Endothelial cell (in vitro differentiated cells): Measurements from ENCODE around the gene FHL3. TPM values are rescaled to one million over a fixed set of nuclear protein-coding genes. Genes with fewer than 3 reads are reported as not detected.

ENCODE experiments used
- DNase-seq: peaks from one replicate; pipeline ENCODE4 v3.0.0; 2021; ENCODE audit warnings: low spot score
- H3K27ac Mint-ChIP-seq: one replicate; pipeline ENCODE4 v1.8.0; 2021; ENCODE audit warnings: mixed read lengths, inconsistent platforms; ENCODE audit not compliant: unreplicated experiment
- H3K27me3 Mint-ChIP-seq: one replicate; pipeline ENCODE4 v1.8.0; 2021; ENCODE audit warnings: mild to moderate bottlenecking, moderate library complexity, mixed read lengths, inconsistent platforms; ENCODE audit not compliant: unreplicated experiment
- H3K36me3 Mint-ChIP-seq: one replicate; pipeline ENCODE4 v1.8.0; 2021; ENCODE audit warnings: mild to moderate bottlenecking, low read depth, mixed read lengths, inconsistent platforms; ENCODE audit not compliant: unreplicated experiment
- H3K4me1 Mint-ChIP-seq: one replicate; pipeline ENCODE4 v1.8.0; 2021; ENCODE audit warnings: mild to moderate bottlenecking, mixed read lengths, inconsistent platforms; ENCODE audit not compliant: unreplicated experiment
- H3K4me3 Mint-ChIP-seq: one replicate; pipeline ENCODE4 v1.8.0; 2021; ENCODE audit warnings: mild to moderate bottlenecking, mixed read lengths, inconsistent platforms; ENCODE audit not compliant: unreplicated experiment
- H3K9me3 Mint-ChIP-seq: one replicate; pipeline ENCODE4 v1.8.0; 2021; ENCODE audit warnings: mixed read lengths, inconsistent platforms; ENCODE audit not compliant: unreplicated experiment
- CTCF ChIP-seq: fragments of 200-600 bp; sonication (generic); IDR thresholded peaks from one replicate; pipeline ENCODE4 v1.5.0; 2021; ENCODE audit warnings: antibody characterized with exemption; ENCODE audit not compliant: unreplicated experiment
- total RNA-seq: library from RNA; stranded (reverse); fragmentation: NEBNext Ultra II Directional; extraction: Animal tissue kit (Norgen Biotek cat#: 25700); gene quantifications from one replicate; pipeline ENCODE4 v1.2.1, GENCODE V29; 2021; ENCODE audit not compliant: unreplicated experiment

Gene FHL3
- total RNA-seq, 1 donor from 2014 or later = 142 TPM

GRCh38 chr1:38025664-38026063 is 20.4 kb upstream of the FHL3 start:
- Mint-ChIP-seq H3K27me3 (peaks cover 6% of the 10 kb centered on the region), H3K4me3 (peak overlapping the region; percentile 77), H3K36me3 (peaks cover 40% of the 10 kb centered on the region), H3K27ac (peak overlapping the region; percentile 94), H3K4me1 (peaks cover 58% of the 10 kb centered on the region), H3K9me3 (no peaks in the 10 kb centered on the region)
- no peak for TF ChIP-seq CTCF
- no peak for DNase-seq

GRCh38 chr1:38025233-38025632 is 19.9 kb upstream of the FHL3 start:
- H3K27ac Mint-ChIP-seq = peak overlapping the region; percentile 94
- H3K4me3 Mint-ChIP-seq = peak overlapping the region; percentile 77
- H3K27me3 Mint-ChIP-seq = peaks cover 6% of the 10 kb centered on the region
- peaks cover 44% of the 10 kb centered on the region for H3K36me3 Mint-ChIP-seq
- TF ChIP-seq CTCF = no peak
- H3K4me1 Mint-ChIP-seq = peaks cover 54% of the 10 kb centered on the region
- no peak for DNase-seq
- no peaks in the 10 kb centered on the region for H3K9me3 Mint-ChIP-seq

GRCh38 chr1:38022810-38023209 is 17.5 kb upstream of the FHL3 start:
- no peak for TF ChIP-seq CTCF
- Mint-ChIP-seq H3K9me3 (no peaks in the 10 kb centered on the region), H3K27me3 (peaks cover 5% of the 10 kb centered on the region), H3K27ac (no peak overlapping the region), H3K4me3 (peak overlapping the region; percentile 44), H3K4me1 (peaks cover 35% of the 10 kb centered on the region), H3K36me3 (peaks cover 59% of the 10 kb centered on the region)
- DNase-seq = no peak

GRCh38 chr1:38021969-38022368 is 16.7 kb upstream of the FHL3 start:
- no peak for TF ChIP-seq CTCF

GRCh38 chr1:38020396-38020795 is 15.1 kb upstream of the FHL3 start:
- no peak for DNase-seq
- TF ChIP-seq CTCF = no peak
- Mint-ChIP-seq H3K4me1 (peaks cover 25% of the 10 kb centered on the region), H3K4me3 (no peak overlapping the region), H3K27ac (no peak overlapping the region), H3K27me3 (peaks cover 1% of the 10 kb centered on the region), H3K36me3 (peaks cover 58% of the 10 kb centered on the region), H3K9me3 (no peaks in the 10 kb centered on the region)

More at GRCh38 chr1:38021969-38022368, 16.7 kb upstream of the FHL3 start:
- Mint-ChIP-seq H3K27ac (no peak overlapping the region), H3K36me3 (peaks cover 66% of the 10 kb centered on the region), H3K27me3 (peaks cover 3% of the 10 kb centered on the region), H3K4me3 (no peak overlapping the region), H3K9me3 (no peaks in the 10 kb centered on the region), H3K4me1 (peaks cover 27% of the 10 kb centered on the region)
- DNase-seq = no peak
